GM21528 (cell line): ENCODE data around the gene OIP5.
"Not testable (repeated sequence)": the region's sequence is repeated elsewhere in the genome, so short reads cannot be mapped to it uniquely, and the experiment has no call there.

Source experiments
- ATAC-seq: cut with Tn5 transposase; IDR thresholded peaks from one replicate; pipeline ENCODE4 v1.9.1; 2021; ENCODE audit warnings: mild to moderate bottlenecking, moderate library complexity; ENCODE audit not compliant: unreplicated experiment, low FRiP score

The OIP5 gene

GRCh38 chr15:41332194-41333025, at the start of gene OIP5, which contains the start of gene NUSAP1:
Gene OIP5, minus strand, starts transcription at chr15:41332591. Its CDS starts 30 bp downstream, at chr15:41332561.
Gene NUSAP1, plus strand, starts transcription at chr15:41332881. Its CDS starts 77 bp downstream, at chr15:41332958.
- peak; percentile 89 for ATAC-seq

DNA sequence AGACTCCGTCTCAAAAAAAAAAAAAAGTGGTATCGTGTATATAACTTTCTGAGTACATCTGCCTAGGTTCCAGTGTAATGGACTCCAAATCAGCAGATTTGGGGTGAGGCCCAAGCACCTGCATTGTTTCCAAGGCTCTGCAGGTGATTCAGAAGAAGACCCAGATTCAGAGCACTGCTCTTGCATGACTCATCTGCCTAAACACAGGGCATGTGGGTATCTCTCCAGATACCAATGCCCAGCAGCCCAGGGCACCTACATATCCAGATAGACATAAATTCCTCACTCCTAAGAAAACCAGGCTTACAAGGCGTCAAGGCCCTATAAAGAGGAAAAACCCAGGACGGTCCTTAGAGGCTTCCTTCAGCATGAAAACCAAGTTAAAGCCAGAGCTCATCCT, 45.6 kb upstream of the OIP5 start:
- no peak for ATAC-seq

- no peak for ATAC-seq
These were observed 35.0 kb upstream of the OIP5 start for GRCh38 chr15:41367418-41367817.

GRCh38 chr15:41354371-41354770, 22.0 kb upstream of the OIP5 start:
- ATAC-seq: no peak

DNA sequence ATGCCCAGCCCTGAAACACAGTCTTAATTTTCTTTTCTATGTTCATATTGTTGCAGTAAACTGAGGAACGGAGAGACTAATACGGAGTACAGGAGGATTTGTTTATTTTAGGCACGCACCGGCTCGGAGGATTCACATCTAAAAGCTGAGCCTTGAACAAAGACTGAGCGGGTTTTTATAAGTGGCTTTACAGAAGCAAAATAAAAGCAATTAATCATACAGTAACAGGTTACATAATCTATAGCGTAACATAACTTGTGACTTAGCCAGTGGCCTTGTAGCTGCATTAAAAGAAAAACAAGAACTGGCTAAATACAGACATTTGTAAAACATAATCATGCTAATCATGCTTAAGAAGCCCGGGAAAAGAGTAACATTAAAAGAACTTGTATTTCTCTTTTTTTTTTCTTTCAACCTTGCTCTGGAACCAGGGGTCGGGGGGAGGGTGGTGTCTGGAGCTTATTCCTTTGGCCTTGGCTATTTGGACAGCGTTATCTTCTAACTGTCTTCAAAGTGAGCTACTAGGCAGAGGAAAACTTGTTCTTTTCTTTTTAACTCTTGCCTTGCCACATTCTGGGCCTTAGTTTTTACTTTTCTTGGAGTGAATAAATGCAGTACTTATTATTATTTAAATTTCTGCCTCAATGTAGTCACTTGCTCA, 17.8 kb upstream of the OIP5 start:
- ATAC-seq: no peak

DNA sequence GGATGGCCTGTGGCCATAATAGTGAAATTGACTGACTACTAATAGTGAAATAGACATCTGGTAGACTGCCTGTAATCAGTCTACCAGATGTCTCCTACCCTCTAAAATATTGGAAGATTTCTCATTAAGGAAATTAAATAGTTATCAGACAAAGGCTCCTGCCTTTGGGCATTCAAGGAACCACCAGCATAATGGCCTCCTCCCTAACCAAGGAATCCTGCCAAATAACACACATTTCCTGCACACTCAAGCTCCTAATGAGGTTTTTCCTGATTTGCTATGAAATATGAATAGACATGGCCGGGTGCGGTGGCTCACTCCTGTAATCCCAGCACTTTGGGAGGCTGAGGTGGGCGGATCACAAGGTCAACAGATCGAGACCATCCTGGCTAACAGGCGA, 14.8 kb upstream of the OIP5 start:
- ATAC-seq: no peak

- no peak for ATAC-seq
These were observed 9.1 kb upstream of the OIP5 start for GRCh38 chr15:41341519-41341918.

DNA sequence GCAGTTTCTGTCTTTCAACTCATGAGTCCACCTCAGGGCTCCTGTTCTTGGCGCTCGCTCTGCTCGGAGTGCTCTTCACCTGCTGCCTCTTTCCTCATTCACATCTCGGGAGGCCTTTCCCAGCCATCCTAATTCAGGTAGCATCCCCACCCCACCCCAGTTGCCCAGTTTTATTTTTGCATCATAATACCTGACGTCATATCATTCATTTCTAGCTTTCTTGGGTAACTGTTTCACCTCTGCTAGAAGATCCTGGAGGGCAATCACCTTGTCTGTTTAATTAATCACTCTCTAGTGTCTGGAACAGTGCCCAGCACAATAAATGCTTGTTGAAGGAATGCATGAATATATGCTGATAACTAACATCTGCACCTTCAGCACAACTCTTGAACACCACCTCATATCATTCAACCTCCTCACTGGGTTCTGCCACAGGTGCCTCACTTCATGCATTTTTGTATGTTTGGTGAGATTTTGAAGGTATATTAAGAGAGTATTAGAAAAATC, 7.9 kb upstream of the OIP5 start:
- no peak for ATAC-seq

GRCh38 chr15:41337631-41338522, 5.5 kb upstream of the OIP5 start:
- ATAC-seq: no peak

- no peak for ATAC-seq
These were observed 4.7 kb upstream of the OIP5 start for GRCh38 chr15:41337047-41337446.

DNA sequence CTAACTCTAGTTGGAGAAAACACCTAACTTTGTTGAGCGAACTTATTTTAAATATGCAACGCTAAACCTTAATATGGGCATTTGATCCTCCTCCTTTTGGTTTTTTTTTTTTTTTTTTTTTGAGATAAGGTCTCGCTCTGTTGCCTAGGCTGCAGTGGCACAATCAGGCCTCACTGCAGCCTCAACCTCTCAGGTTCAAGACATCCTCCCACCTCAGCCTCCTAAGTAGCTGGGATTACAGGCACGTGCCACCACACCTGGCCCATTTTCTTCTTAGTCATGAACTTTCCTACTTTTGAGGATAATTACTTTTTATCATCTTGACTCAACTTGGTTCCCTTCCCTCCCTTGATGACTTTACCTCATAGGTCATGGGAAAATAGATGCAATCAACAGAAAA, 4.2 kb upstream of the OIP5 start:
- ATAC-seq: no peak

DNA sequence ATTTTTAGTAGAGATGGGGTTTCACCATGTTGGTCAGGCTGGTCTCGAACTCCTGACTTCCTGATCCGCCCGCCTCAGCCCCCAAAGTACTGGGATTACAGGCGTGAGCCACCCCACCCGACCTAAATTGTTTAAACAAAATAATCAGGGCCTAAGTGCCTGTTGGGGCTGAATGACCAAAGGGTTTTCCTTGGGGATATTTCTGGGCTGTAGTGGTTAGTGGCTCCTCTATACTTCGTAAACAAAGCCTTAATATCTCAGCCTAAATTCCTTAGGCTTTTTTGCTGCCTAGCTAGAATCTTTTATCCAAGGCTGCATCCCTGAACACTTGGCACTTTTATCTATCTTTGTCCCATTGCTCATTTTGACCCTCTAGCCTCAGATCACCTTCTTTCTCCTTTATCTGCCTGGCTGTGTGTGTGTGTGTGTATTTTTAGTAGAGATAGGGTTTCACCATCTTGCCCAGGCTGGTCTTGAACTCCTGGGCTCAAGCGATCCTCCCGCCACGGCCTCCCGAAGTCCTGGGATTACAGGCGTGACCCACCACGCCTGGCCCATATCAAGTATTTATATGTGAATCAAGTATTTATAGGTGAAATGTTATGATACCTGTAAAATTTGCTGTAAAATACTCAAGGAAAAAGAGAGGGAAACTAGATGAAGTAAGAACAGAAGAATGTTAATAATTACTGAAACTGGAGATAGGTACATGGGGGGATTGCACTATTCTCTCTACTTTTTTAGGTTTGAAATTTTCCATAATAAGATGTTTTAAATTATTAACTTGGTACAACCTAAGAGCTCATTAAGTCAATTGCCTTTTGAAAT, 2.1 kb upstream of the OIP5 start:
- no peak for ATAC-seq

DNA sequence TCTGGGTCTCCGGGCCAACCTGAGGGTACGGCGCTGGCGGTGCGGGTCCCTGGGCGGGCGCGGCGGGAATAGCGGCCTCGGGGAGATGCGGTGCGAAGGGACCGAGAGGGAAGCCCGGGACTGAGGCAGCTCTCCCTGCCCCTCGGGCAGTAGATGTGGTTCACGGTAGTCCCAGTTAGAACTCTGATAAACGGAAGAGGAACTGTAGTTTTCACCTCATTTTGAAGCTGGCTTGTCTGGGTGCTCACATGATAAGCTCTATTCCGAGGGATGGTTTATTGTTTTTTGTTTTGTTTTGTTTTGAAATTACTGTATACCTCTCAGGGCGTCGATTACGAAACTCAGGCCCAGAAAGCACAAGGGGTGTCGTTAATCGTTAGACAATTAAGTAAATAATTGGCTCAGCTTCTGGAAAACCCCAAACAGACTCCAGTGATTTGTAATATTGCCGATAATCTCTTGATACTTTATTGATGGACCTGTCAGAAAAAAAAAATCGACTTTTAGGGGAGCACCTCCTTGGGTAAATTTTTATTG, 703 bp upstream of the OIP5 start:
- ATAC-seq: peak; percentile 21

- ATAC-seq: no peak
These were observed 578 bp downstream of the OIP5 start for GRCh38 chr15:41331833-41332193.

- no peak for ATAC-seq
These were observed 1.1 kb downstream of the OIP5 start for GRCh38 chr15:41331281-41331680.

GRCh38 chr15:41323611-41324010, 8.8 kb downstream of the OIP5 start:
- no peak for ATAC-seq

DNA sequence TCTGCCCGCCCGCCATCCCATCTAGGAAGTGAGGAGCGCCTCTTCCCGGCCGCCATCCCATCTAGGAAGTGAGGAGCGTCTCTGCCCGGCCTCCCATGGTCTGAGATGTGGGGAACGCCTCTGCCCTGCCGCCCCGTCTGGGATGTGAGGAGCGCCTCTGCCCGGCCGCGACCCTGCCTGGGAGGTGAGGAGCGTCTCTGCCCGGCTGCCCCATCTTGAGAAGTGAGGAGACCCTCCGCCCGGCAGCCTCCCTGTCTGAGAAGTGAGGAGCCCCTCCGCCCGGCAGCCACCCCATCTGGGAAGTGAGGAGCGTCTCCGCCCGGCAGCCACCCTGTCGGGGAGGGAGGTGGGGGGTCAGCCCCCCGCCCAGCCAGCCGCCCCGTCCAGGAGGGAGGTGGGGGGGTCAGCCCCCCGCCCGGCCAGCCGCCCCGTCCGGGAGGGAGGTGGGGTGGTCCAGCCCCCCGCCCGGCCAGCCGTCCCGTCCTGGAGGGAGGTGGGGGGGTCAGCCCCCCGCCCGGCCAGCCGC, 11.5 kb downstream of the OIP5 start:
- ATAC-seq: not testable (repeated sequence)

GRCh38 chr15:41309226-41309905, 23.0 kb downstream of the OIP5 start:
- no peak for ATAC-seq

DNA sequence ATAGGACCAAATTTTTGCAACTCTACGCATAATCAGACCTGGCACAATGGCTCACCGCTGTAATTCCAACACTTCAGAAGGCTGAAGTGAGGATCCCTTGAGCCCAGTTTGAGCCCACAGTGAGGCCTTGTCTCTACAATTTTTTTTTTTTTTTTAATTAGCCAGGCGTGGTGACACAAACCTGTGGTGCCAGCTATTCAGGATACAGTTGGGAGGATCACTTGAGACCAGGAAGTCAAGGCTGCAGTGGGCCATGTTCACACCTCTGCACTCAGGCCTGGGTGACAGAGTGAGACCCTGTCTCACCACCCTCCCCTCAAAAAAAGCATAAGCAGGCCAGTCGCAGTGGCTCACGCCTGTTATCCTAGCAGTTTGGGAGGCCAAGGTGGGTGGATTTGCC, 24.7 kb downstream of the OIP5 start:
- no peak for ATAC-seq
